Activated CD4-positive, alpha-beta memory T cell treated with anti-CD3 and anti-CD28 coated beads for 36 hours (primary cell): ENCODE data around the gene LY6G5C. TPM values are rescaled to one million over a fixed set of nuclear protein-coding genes. Genes with fewer than 3 reads are reported as not detected.

Experiments
- CTCF ChIA-PET: fragments of 350-600 bp; sonication (Branson Sonifier 250); formaldehyde crosslinking; loops from one replicate; lab custom pipeline; 2021; ENCODE audit warnings: antibody characterized with exemption, inconsistent platforms; lab: Charles Lee
- POLR2A ChIA-PET: fragments of 350-600 bp; sonication (Branson Sonifier 250); formaldehyde crosslinking; loops from one replicate; lab custom pipeline; 2021; ENCODE audit warnings: antibody characterized with exemption; lab: Charles Lee
- DNase-seq: peaks from one replicate; pipeline ENCODE4 v3.0.0-alpha.2; 2020
- H3K27ac Mint-ChIP-seq: one replicate; pipeline ENCODE4 v1.8.0; 2021; ENCODE audit warnings: mixed read lengths
- H3K27me3 Mint-ChIP-seq: one replicate; pipeline ENCODE4 v1.8.0; 2021; ENCODE audit warnings: mixed read lengths
- H3K36me3 Mint-ChIP-seq: one replicate; pipeline ENCODE4 v1.8.0; 2021; ENCODE audit warnings: mixed read lengths
- H3K4me1 Mint-ChIP-seq: one replicate; pipeline ENCODE4 v1.8.0; 2021; ENCODE audit warnings: low read depth, mixed read lengths
- H3K4me3 Mint-ChIP-seq: one replicate; pipeline ENCODE4 v1.8.0; 2021; ENCODE audit warnings: mild to moderate bottlenecking, mixed read lengths
- H3K9me3 Mint-ChIP-seq: one replicate; pipeline ENCODE4 v1.8.0; 2021; ENCODE audit warnings: mixed read lengths
- intact Hi-C: fragments of 100-400 bp; cut with micrococcal nuclease; formaldehyde crosslinking; loops from one replicate; pipeline ENCODE4 v1.15.1; 2023
- total RNA-seq, 2 experiments: library from RNA; stranded (reverse); gene quantifications; one replicate each; pipeline ENCODE4 v1.2.3, GENCODE V29; 2021

LY6G5C gene
- total RNA-seq, 2 experiments from 2014 or later: 1.4 to 1.8 TPM

GRCh38 chr6:31642798-31643570 lies 37.9 kb downstream of the LY6G5C start:
- H3K4me3 Mint-ChIP-seq: no peak overlapping the region
- POLR2A ChIA-PET: interaction anchor here (0.6 kb wide), 1 partner anchor 78 kb away, joined by 3 read pairs; no protein-coding TSS in a partner anchor
- H3K9me3 Mint-ChIP-seq: no peaks in the 10 kb centered on the region
- H3K27me3 Mint-ChIP-seq: no peaks in the 10 kb centered on the region
- peaks cover 5% of the 10 kb centered on the region for H3K4me1 Mint-ChIP-seq
- DNase-seq: no peak
- intact Hi-C loops: no loop called here
- peak overlapping the region; percentile 25 for H3K27ac Mint-ChIP-seq
- CTCF ChIA-PET: interaction anchor here (0.7 to 1.4 kb wide), 2 partner anchors 46 to 47 kb away, joined by 3 read pairs; no protein-coding TSS in a partner anchor
- peaks cover 45% of the 10 kb centered on the region for H3K36me3 Mint-ChIP-seq

GRCh38 chr6:31641370-31641769 lies 39.5 kb downstream of the LY6G5C start:
- Mint-ChIP-seq H3K36me3 (peaks cover 45% of the 10 kb centered on the region), H3K4me1 (peaks cover 5% of the 10 kb centered on the region), H3K27me3 (no peaks in the 10 kb centered on the region), H3K4me3 (no peak overlapping the region), H3K9me3 (no peaks in the 10 kb centered on the region), H3K27ac (peak overlapping the region; percentile 25)
- no peak for DNase-seq
- POLR2A ChIA-PET: no interaction called here
- intact Hi-C loops: no loop called here
- CTCF ChIA-PET: no interaction called here

DNA sequence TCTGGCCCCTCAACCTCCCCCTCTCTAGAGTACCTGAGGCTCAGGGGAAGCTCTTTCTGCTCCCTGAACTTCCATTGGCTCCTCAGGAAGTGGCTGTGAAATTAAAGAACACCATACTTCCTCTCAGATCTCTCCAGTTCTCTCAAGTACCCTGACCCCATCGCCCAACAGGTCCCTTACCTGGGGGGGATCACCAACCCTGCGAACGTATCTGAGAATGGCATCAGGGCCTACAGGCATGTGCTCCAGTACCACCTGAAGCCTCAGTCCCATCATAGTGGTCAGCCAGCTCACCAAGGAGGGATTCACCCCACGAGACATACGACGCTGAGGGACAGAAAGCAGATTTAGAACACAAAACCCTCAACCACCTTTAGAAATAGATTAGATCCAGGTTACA lies 40.3 kb downstream of the LY6G5C start:
- peaks cover 51% of the 10 kb centered on the region for H3K36me3 Mint-ChIP-seq
- H3K27ac Mint-ChIP-seq: peak overlapping the region; percentile 34
- no peaks in the 10 kb centered on the region for H3K27me3 Mint-ChIP-seq
- ChIA-PET POLR2A (interaction anchor here (2.2 kb wide), 1 partner anchor 11 kb away, joined by 10 read pairs; no protein-coding TSS in a partner anchor), CTCF (no interaction called here)
- H3K4me1 Mint-ChIP-seq: peaks cover 5% of the 10 kb centered on the region
- DNase-seq: no peak
- intact Hi-C loops: no loop called here
- H3K9me3 Mint-ChIP-seq: no peaks in the 10 kb centered on the region
- no peak overlapping the region for H3K4me3 Mint-ChIP-seq

- peak; percentile 62 for DNase-seq
- POLR2A ChIA-PET: interaction anchor here (0.5 to 2.2 kb wide), 4 partner anchors 8 to 539 kb away, joined by 3 to 10 read pairs (median 3); no protein-coding TSS in a partner anchor
- H3K9me3 Mint-ChIP-seq: no peaks in the 10 kb centered on the region
Observed at GRCh38 chr6:31639449-31639861, 41.4 kb downstream of the LY6G5C start.

DNA sequence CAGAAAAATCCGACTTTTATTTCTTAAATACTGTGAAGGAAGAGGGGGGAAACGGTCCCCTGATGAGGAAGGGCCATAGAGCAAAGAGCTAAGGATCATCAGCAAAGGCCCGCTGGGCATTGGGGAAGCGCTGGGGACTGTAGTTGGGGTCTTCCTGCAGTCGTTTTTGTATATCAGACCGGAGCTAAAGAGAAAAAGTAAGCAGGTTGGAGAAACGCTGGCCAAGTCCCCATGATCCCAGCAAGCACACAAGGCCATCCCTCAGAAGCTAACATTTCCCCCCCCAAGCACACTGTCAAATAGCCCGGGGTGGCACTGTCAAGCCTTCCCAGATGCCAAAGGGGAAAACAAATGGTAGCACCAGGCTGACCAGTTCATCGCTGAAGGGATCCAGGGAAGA lies 41.8 kb downstream of the LY6G5C start:
- DNase-seq: no peak
- peaks cover 5% of the 10 kb centered on the region for H3K4me1 Mint-ChIP-seq
- H3K9me3 Mint-ChIP-seq: no peaks in the 10 kb centered on the region
- H3K36me3 Mint-ChIP-seq: peaks cover 45% of the 10 kb centered on the region
- peak overlapping the region; percentile 47 for H3K27ac Mint-ChIP-seq
- no peaks in the 10 kb centered on the region for H3K27me3 Mint-ChIP-seq
- ChIA-PET POLR2A (interaction anchor here (0.5 to 2.2 kb wide), 3 partner anchors 12 to 540 kb away, joined by 3 to 10 read pairs (median 3); no protein-coding TSS in a partner anchor), CTCF (interaction anchor here (1.4 to 1.8 kb wide), 2 partner anchors 12 to 97 kb away, joined by 4 to 6 read pairs; partner anchors contain the start of gene DDX39B)
- no peak overlapping the region for H3K4me3 Mint-ChIP-seq
- intact Hi-C loops: no loop called here

More at GRCh38 chr6:31639449-31639861, 41.4 kb downstream of the LY6G5C start:
- Mint-ChIP-seq H3K27ac (peak overlapping the region; percentile 81), H3K4me3 (no peak overlapping the region), H3K36me3 (peaks cover 44% of the 10 kb centered on the region), H3K27me3 (no peaks in the 10 kb centered on the region), H3K4me1 (peaks cover 5% of the 10 kb centered on the region)
- intact Hi-C loops: no loop called here
- CTCF ChIA-PET: interaction anchor here (1.4 to 1.8 kb wide), 2 partner anchors 12 to 98 kb away, joined by 4 to 6 read pairs; partner anchors contain the start of gene DDX39B

GRCh38 chr6:31636698-31637596 lies 43.9 kb downstream of the LY6G5C start:
- no peaks in the 10 kb centered on the region for H3K9me3 Mint-ChIP-seq
- intact Hi-C loops: no loop called here
- DNase-seq: no peak
- H3K27ac Mint-ChIP-seq: peak overlapping the region; percentile 66
- CTCF ChIA-PET: no interaction called here
- H3K4me1 Mint-ChIP-seq: peaks cover 5% of the 10 kb centered on the region
- H3K27me3 Mint-ChIP-seq: no peaks in the 10 kb centered on the region
- H3K36me3 Mint-ChIP-seq: peaks cover 54% of the 10 kb centered on the region
- POLR2A ChIA-PET: interaction anchor here (1.6 kb wide), 2 partner anchors 15 to 16 kb away, joined by 4 to 5 read pairs; partner anchors contain the start of gene BAG6
- H3K4me3 Mint-ChIP-seq: no peak overlapping the region

GRCh38 chr6:31634969-31635575 lies 45.8 kb downstream of the LY6G5C start:
- no peak for DNase-seq
- Mint-ChIP-seq H3K36me3 (peaks cover 59% of the 10 kb centered on the region), H3K27me3 (no peaks in the 10 kb centered on the region), H3K9me3 (no peaks in the 10 kb centered on the region), H3K27ac (peak overlapping the region; percentile 47), H3K4me3 (no peak overlapping the region), H3K4me1 (peaks cover 5% of the 10 kb centered on the region)
- ChIA-PET POLR2A (interaction anchor here (1.2 kb wide), 1 partner anchor 9 kb away, joined by 5 read pairs; no protein-coding TSS in a partner anchor), CTCF (interaction anchor here (2.0 kb wide), 1 partner anchor 84 kb away, joined by 4 read pairs; no protein-coding TSS in a partner anchor)
- intact Hi-C loops: no loop called here

- POLR2A ChIA-PET: interaction anchor here (1.1 to 1.3 kb wide), 3 partner anchors 9 to 12 kb away, joined by 3 to 5 read pairs (median 3); no protein-coding TSS in a partner anchor
- Mint-ChIP-seq H3K27ac (no peak overlapping the region), H3K36me3 (peaks cover 63% of the 10 kb centered on the region), H3K9me3 (no peaks in the 10 kb centered on the region), H3K4me3 (no peak overlapping the region), H3K4me1 (no peaks in the 10 kb centered on the region), H3K27me3 (no peaks in the 10 kb centered on the region)
- CTCF ChIA-PET: interaction anchor here (2.0 kb wide), 1 partner anchor 83 kb away, joined by 4 read pairs; no protein-coding TSS in a partner anchor
- intact Hi-C loops: no loop called here
- no peak for DNase-seq
Observed at GRCh38 chr6:31634131-31634530, 46.7 kb downstream of the LY6G5C start.

GRCh38 chr6:31633447-31633846 lies 47.4 kb downstream of the LY6G5C start:
- ChIA-PET POLR2A (interaction anchor here (1.1 to 1.3 kb wide), 3 partner anchors 8 to 11 kb away, joined by 3 to 5 read pairs (median 3); no protein-coding TSS in a partner anchor), CTCF (interaction anchor here (0.7 kb wide), 1 partner anchor 35 kb away, joined by 3 read pairs; no protein-coding TSS in a partner anchor)
- H3K27me3 Mint-ChIP-seq: no peaks in the 10 kb centered on the region
- no peaks in the 10 kb centered on the region for H3K4me1 Mint-ChIP-seq
- no peaks in the 10 kb centered on the region for H3K9me3 Mint-ChIP-seq
- no peak overlapping the region for H3K4me3 Mint-ChIP-seq
- DNase-seq: no peak
- peaks cover 64% of the 10 kb centered on the region for H3K36me3 Mint-ChIP-seq
- intact Hi-C loops: no loop called here
- no peak overlapping the region for H3K27ac Mint-ChIP-seq

DNA sequence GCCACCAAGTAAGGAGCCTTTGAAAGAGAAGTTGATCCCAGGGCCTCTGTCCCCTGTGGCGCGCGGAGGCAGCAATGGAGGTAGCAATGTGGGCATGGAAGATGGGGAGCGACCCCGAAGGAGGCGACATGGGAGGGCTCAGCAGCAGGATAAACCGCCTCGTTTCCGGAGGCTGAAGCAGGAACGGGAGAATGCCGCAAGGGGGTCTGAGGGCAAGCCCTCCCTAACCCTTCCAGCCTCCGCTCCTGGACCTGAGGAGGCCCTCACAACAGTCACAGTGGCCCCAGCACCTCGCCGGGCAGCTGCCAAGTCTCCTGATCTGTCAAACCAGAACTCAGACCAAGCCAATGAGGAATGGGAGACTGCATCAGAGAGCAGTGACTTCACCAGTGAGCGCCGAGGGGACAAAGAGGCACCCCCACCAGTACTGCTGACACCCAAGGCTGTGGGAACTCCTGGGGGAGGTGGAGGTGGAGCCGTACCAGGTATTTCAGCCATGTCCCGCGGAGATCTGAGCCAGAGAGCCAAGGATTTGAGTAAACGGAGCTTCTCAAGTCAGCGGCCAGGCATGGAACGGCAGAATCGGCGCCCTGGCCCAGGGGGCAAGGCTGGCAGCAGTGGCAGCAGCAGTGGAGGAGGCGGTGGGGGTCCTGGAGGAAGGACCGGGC lies 48.5 kb downstream of the LY6G5C start:
- H3K4me1 Mint-ChIP-seq: no peaks in the 10 kb centered on the region
- no peaks in the 10 kb centered on the region for H3K27me3 Mint-ChIP-seq
- DNase-seq: no peak
- no peak overlapping the region for H3K4me3 Mint-ChIP-seq
- H3K36me3 Mint-ChIP-seq: peaks cover 72% of the 10 kb centered on the region
- H3K27ac Mint-ChIP-seq: no peak overlapping the region
- H3K9me3 Mint-ChIP-seq: no peaks in the 10 kb centered on the region
- CTCF ChIA-PET: no interaction called here
- POLR2A ChIA-PET: no interaction called here
- intact Hi-C loops: no loop called here
